OCI-LY7 (cell line): ENCODE data around the gene ZNF576. TPM values are rescaled to one million over a fixed set of nuclear protein-coding genes. Genes with fewer than 3 reads are reported as not detected.
"Not testable (repeated sequence)": the region's sequence is repeated elsewhere in the genome, so short reads cannot be mapped to it uniquely, and the experiment has no call there.

Experiments
- BruUV-seq: library from RNA; stranded (reverse); fragments of 400-500 nt; replicated peaks from 2 replicates; lab custom pipeline; 2021; lab: Mats Ljungman, UMichigan
- CTCF ChIA-PET: fragments of 300-600 bp; sonication (Branson Sonifier 250); formaldehyde crosslinking; loops from one replicate; lab custom pipeline; 2022; ENCODE audit warnings: antibody characterized with exemption; ENCODE audit not compliant: unreplicated experiment; lab: Charles Lee
- POLR2A ChIA-PET: fragments of 300-600 bp; sonication (Branson Sonifier 250); formaldehyde crosslinking; loops from one replicate; lab custom pipeline; 2022; ENCODE audit warnings: antibody characterized with exemption; lab: Charles Lee
- DNase-seq: peaks from one replicate; pipeline ENCODE4 v3.0.0-alpha.2; 2015; ENCODE audit warnings: low spot score
- H2AFZ ChIP-seq: fragments of 200-600 bp; sonication (generic), shearing (Covaris generic); 2 replicates; pipeline ENCODE4 v1.6.1; 2014; ENCODE audit warnings: mild to moderate bottlenecking, antibody characterized with exemption, low read length, moderate library complexity
- H3K27ac ChIP-seq: fragments of 200-600 bp; sonication (generic); 2 replicates; pipeline ENCODE4 v1.5.1; 2014; ENCODE audit warnings: mixed run types, low read depth, mild to moderate bottlenecking, moderate library complexity, low read length, inconsistent platforms; ENCODE audit not compliant: poor library complexity, severe bottlenecking
- H3K36me3 ChIP-seq: fragments of 200-600 bp; sonication (generic); 2 replicates; pipeline ENCODE4 v1.6.1; 2014; ENCODE audit warnings: mild to moderate bottlenecking, antibody characterized with exemption, low read length, moderate library complexity, mixed read lengths; ENCODE audit not compliant: insufficient read depth
- H3K4me1 ChIP-seq: fragments of 200-600 bp; sonication (generic); 2 replicates; pipeline ENCODE4 v1.5.1; 2014; ENCODE audit warnings: mild to moderate bottlenecking, low read length; ENCODE audit not compliant: insufficient read depth, poor library complexity, severe bottlenecking
- H3K4me2 ChIP-seq: fragments of 200-600 bp; sonication (generic); 2 replicates; pipeline ENCODE4 v1.6.1; 2014; ENCODE audit warnings: mild to moderate bottlenecking, low read length
- H3K4me3 ChIP-seq: fragments of 200-600 bp; sonication (generic); 2 replicates; pipeline ENCODE4 v1.5.1; 2014; ENCODE audit warnings: mild to moderate bottlenecking, low read depth, low read length; ENCODE audit not compliant: poor library complexity, severe bottlenecking
- H3K79me2 ChIP-seq: fragments of 200-600 bp; sonication (generic); 2 replicates; pipeline ENCODE4 v1.6.1; 2016; ENCODE audit warnings: low read depth, mild to moderate bottlenecking, low read length, moderate library complexity, mixed read lengths; ENCODE audit not compliant: insufficient read depth
- H3K9me2 ChIP-seq: fragments of 200-600 bp; sonication (generic); 2 replicates; pipeline ENCODE4 v1.6.1; 2016; ENCODE audit warnings: mild to moderate bottlenecking, low read length, mixed read lengths; ENCODE audit not compliant: insufficient read depth
- H3K9me3 ChIP-seq: fragments of 200-600 bp; sonication (generic); 2 replicates; pipeline ENCODE4 v1.6.1; 2014; ENCODE audit warnings: mild to moderate bottlenecking, mixed run types, low read length, mixed read lengths
- H4K20me1 ChIP-seq: fragments of 200-600 bp; sonication (generic); 2 replicates; pipeline ENCODE4 v1.6.1; 2014; ENCODE audit warnings: mild to moderate bottlenecking, antibody characterized with exemption, low read length, moderate library complexity, mixed read lengths; ENCODE audit not compliant: insufficient read depth
- CTCF ChIP-seq: fragments of 200-600 bp; sonication (generic); conservative IDR thresholded peaks from 2 replicates; pipeline ENCODE4 v1.5.1; 2014; ENCODE audit warnings: mild to moderate bottlenecking, antibody characterized with exemption, low read length, moderate library complexity, mixed read lengths
- EZH2phosphoT487 ChIP-seq: fragments of 200-600 bp; sonication (generic); IDR thresholded peaks from 2 replicates; pipeline ENCODE4 v1.6.1; 2018; ENCODE audit warnings: low read depth, borderline replicate concordance, mild to moderate bottlenecking, mixed run types, antibody characterized with exemption, low read length, moderate library complexity, mixed read lengths
- intact Hi-C: fragments of 100-400 bp; cut with micrococcal nuclease; formaldehyde crosslinking; loops from one replicate; pipeline ENCODE4 v1.10.0; 2022; ENCODE audit not compliant: unreplicated experiment
- total RNA-seq, 2 experiments: library from RNA; depleted of rRNA in 1 of 2; stranded (reverse); fragments of >200 nt in 1 of 2; shearing (Covaris generic) in 1 of 2; gene quantifications; 2 replicates each; pipeline ENCODE4 v1.2.3, GENCODE V29; 2014 to 2022

The ZNF576 gene
- total RNA-seq, 2 experiments from 2014 or later: 17.8 to 20.2 TPM

GRCh38 chr19:43634506-43634871 lies 38.1 kb downstream of the ZNF576 start:
- CTCF ChIA-PET: no interaction called here
- H3K9me3 ChIP-seq: no peaks in the 10 kb centered on the region
- H3K4me2 ChIP-seq: peak overlapping the region; percentile 68
- no TSS peak for BruUV-seq
- POLR2A ChIA-PET: no interaction called here
- no peaks in the 10 kb centered on the region for H3K79me2 ChIP-seq
- no peaks in the 10 kb centered on the region for H3K36me3 ChIP-seq
- H4K20me1 ChIP-seq: no peaks in the 10 kb centered on the region
- peak overlapping the region; percentile 96; the same call in 1 of the 2 replicates for H2AFZ ChIP-seq
- H3K9me2 ChIP-seq: no peaks in the 10 kb centered on the region
- peaks cover 12% of the 10 kb centered on the region for H3K4me1 ChIP-seq
- no peak overlapping the region for H3K27ac ChIP-seq
- intact Hi-C loops: no loop called here
- TF ChIP-seq CTCF: no peak
- no peak for TF ChIP-seq EZH2phosphoT487
- H3K4me3 ChIP-seq: peak overlapping the region; percentile 41
- no peak for DNase-seq

- H3K4me3 ChIP-seq: peak overlapping the region; percentile 41
- BruUV-seq: no TSS peak
- H3K79me2 ChIP-seq: no peaks in the 10 kb centered on the region
- intact Hi-C loops: no loop called here
- DNase-seq: peak; percentile 57
- H2AFZ ChIP-seq: peak overlapping the region; percentile 96
- H3K4me2 ChIP-seq: peak overlapping the region; percentile 68
- ChIA-PET POLR2A (no interaction called here), CTCF (no interaction called here)
- no peaks in the 10 kb centered on the region for H3K9me2 ChIP-seq
- no peaks in the 10 kb centered on the region for H3K36me3 ChIP-seq
- TF ChIP-seq CTCF (no peak), EZH2phosphoT487 (no peak)
- no peaks in the 10 kb centered on the region for H4K20me1 ChIP-seq
- no peaks in the 10 kb centered on the region for H3K9me3 ChIP-seq
- H3K27ac ChIP-seq: no peak overlapping the region
- peaks cover 12% of the 10 kb centered on the region for H3K4me1 ChIP-seq
These were observed 38.6 kb downstream of the ZNF576 start for GRCh38 chr19:43634872-43635560.

DNA sequence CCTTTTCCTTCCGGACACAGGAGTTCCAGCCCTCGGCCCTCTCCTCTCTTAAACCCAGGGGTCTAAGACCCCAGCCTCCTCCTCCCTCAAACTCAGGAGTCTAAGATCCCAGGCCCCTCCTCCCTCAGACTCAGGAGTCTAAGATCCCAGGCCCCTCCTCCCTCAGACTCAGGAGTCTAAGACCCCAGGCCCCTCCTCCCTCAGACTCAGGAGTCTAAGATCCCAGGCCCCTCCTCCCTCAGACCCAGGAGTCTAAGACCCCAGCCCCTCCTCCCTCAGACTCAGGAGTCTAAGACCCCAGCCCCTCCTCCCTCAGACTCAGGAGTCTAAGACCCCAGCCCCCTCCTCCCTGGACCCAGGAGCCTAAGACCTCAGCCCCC lies 39.2 kb downstream of the ZNF576 start:
- H4K20me1 ChIP-seq, BruUV-seq, H3K79me2 ChIP-seq, H3K9me3 ChIP-seq, DNase-seq, H3K9me2 ChIP-seq, CTCF ChIA-PET, H3K27ac ChIP-seq, H3K4me3 ChIP-seq, intact Hi-C loops, POLR2A ChIA-PET, H3K36me3 ChIP-seq: not testable (repeated sequence)
- Histone ChIP-seq H3K4me1 (peaks cover 12% of the 10 kb centered on the region), H3K4me2 (peak overlapping the region; percentile 68), H2AFZ (peak overlapping the region; percentile 96)
